HPDE6-E6E7 (cell line): ENCODE data around the gene CCNY.
"Not testable (repeated sequence)": the region's sequence is repeated elsewhere in the genome, so short reads cannot be mapped to it uniquely, and the experiment has no call there.

Experiments used
- DNase-seq: peaks from one replicate; pipeline ENCODE4 v3.0.0; 2011; ENCODE audit warnings: missing footprints; ENCODE audit errors: extremely low spot score

Gene CCNY

DNA sequence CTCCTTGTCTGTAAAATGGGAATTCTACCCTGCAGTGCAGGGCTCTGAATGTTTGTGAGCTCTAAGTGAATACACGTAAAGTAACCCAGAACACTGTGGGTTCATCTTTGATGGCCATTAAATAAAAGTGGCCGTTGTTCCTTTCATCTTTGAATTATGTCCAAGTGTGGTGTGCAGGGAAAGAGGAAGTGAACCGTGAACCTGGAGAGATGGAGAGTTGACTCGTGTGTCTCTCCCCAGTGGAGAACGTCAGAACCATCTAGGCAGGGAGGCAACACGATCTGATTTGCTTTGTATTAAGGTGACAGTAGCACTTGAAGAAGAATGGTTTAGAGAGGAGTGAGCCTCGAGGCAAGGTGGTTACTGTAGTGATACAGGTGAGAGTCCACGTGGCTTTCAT is 175.3 kb downstream of the CCNY start:
- DNase-seq = no peak

DNA sequence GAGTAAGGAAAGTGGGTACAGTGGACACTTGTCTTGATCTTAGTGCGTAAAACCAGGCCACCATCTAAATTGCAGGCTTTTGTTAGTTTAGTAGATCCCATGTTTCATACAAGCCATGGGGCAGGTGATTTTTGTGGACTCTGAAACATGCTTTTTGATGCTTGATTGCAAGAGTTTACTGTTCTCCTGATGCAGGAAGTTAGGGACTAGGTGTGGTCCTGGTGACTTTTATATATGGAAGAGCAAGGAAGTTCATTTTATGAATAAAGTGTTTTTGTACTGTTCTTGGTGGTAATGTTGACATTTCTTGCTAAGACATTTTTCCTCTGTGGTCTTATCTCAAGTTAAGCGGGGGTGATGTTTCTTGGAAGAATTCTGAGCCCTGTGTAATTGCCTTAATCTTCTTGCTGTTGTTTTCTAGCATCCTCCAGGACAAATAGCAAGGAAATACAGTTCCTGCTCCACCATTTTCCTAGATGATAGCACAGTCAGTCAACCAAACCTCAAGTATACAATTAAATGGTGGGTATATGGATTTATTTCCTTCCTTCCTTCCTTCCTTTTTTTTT is 179.9 kb downstream of the CCNY start:
- DNase-seq = no peak

DNA sequence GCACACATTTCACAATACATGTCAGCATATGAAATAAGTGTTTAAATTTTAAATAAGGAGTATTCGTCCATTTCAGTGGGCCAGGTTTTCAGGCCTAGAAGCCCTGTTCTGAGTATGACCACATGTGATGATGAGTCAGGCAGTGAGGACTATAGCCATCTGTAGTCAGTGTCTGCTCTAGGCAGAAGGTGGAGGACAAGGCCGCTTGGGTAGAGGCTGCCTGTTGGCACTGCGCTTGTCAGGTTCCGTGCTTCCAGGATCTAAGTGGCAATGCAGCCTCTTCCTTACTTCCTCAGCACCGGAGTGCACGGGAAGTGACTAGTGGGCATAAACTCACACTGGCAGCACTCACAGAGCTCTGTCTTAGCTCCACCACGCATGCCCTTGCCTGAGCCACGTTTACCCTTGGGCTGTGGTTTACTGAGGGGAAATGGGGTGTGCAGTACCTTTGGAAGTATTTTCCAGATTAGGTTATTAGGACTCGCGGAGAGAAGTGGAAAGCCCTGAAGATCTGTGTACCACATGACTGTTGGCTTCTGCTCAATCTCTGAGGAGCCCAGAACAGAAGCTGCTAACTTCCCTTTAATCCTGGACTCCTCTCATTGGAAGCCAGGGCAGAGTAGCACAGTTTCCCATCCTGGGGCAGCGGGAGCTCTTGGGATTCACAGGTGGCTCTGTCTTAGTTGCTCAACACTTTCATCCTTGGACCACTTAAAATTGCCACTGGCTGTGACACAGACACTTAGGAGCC is 181.3 kb downstream of the CCNY start:
- no peak for DNase-seq

DNA sequence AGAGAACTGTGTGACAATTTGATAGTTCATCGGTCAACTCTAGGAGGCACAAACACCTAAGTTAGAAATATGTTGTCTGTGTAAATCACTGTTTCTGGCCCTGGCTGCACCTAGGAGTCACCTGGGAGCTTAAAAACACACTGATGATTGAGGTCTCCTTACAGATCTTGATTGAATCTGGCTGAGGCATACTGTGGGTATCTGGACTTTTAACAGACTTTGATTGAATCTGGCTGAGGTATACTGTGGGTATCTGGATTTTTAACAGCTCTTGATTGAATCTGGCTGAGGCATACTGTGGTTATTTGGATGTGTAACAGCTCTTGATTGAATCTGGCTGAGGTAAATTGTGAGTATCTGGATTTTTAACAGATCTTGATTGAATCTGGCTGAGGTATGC is 181.9 kb downstream of the CCNY start:
- not testable (repeated sequence) for DNase-seq

DNA sequence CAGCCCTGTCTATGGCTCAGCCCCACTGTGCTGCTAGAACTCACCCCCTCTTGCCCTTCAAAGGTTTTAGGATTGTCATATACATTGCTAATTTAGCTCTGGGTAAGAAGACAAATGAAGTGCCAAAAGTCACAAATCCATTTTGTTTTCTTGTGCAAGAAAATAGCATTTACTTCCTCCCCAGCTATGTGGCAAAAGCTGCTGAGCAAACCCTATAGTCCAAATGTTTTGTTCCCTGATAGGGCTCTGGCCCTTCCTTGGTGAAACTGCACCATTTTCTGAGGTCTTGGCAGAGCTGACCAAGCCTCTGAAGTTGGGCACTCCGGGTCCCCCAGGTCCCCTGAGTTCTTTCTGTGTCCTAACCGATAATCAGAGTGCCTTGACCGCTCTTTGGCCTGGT is 184.7 kb downstream of the CCNY start:
- no peak for DNase-seq

DNA sequence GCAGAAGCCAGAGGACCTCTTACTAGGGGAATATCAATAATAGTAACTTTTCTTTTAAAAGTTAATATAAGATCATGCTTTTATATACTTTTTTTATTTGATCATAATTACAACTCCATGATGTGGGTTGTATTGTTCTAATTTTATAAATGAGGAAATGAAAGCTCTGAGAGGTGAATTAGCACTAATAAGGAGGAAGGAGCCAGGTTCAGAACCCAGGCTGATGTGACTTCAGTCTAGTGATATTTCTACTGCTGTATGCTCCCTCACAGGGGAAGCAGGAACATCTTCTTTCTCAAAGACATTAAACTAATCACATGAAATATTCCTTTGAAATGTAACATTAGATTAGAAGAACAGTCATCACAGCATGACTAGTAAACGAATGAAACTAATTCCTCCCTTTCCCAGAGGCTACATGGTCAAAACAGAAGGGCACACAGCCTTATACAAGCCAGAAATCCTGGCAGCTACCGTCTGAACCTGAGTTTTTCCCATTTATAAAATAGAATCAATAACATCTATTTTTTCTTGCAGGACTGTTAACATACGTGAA is 187.4 kb downstream of the CCNY start:
- DNase-seq = no peak

DNA sequence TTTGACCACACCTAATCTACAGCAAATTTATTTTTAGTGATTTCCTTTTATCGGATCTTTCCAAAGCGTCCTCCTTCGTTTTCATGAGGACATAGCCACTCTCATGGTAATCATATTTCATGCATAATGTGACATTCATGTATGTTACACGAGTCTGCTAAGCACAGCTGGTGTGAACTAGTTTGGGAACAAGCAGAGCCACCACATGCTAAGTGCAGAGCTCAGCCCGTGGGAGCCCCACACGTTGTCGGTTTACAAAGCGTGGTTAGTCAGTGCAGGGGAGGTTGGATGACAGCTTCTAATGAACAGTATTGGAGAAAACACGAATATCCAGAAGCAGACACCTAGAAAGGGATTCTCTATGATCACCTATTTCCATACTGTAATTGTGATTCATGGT is 190.4 kb downstream of the CCNY start:
- DNase-seq = no peak

DNA sequence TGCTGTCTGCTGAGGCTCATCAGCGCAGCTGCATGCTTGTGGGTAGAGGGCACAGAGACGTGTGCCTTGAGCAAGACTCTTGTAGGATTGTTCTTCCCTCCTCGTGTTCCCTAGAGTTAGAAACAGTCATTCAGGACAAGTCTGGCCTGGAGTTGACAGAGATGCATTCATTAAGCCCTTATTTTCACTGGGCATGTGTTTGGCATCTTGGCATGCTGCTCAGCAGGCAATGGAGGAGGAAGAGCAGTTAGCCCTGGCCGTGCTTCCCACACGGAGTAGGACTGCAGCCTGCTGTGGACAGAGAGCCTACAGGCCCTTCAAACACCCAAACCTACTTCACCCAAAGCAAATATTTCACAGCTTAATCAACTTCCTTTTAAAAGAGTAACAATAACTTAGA is 195.8 kb downstream of the CCNY start:
- DNase-seq = no peak

DNA sequence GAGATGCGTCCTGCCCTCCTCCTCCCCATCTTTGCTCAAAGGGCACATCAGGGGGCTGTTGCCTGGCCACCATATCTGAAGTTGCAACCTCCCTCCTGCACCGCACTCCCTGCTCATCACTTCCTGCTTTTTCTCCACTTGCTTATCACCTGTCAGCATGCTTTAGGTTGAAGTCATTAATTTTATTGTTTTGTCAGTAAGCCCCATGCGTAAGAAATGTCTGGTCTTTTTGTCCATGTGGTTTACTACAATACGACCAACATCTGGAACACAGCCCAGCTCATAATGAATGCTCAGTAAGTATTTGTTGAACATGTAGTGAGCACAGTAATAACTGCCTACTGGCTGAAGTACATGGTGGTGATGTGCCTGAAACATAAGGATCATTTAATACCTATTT is 197.3 kb downstream of the CCNY start:
- DNase-seq = no peak

DNA sequence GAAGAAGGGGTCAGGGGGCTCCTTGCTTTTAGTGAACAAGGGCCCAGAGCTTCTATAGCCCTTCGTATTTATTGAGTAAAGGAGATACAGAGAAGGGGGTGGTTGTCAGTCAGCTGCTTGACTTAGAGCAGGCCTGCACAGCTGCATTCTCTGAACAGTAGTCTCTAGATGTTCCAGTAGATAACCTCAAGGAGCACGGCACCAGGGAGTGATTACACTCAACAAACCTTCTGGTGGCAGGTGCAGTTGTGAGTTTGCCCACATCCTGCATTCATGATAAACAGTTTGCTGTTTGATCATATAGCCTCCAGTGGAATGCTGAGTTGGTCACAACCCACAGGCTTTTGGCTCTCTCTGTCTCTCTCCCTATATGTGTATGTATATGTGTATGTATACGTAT is 198.8 kb downstream of the CCNY start:
- DNase-seq = no peak

DNA sequence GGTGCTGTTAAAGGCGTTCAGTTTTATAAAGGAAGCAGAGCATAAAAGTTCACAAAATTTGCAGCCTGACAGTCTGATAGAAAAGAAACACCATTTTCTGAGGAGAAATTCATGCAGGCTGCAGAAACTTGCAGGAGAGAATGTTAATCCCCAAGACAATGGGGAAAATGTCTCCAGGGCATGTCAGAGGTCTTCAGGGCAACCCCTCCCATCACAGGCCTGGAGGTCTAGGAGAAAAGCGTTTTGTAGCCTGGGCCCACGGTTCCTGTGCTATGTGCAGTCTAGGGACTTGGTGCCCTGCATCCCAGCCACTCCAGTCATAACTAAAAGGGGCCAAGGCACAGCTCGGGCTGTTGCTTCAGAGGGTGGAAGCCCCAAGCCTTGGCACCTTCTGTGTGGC is 200.5 kb downstream of the CCNY start:
- DNase-seq = no peak

DNA sequence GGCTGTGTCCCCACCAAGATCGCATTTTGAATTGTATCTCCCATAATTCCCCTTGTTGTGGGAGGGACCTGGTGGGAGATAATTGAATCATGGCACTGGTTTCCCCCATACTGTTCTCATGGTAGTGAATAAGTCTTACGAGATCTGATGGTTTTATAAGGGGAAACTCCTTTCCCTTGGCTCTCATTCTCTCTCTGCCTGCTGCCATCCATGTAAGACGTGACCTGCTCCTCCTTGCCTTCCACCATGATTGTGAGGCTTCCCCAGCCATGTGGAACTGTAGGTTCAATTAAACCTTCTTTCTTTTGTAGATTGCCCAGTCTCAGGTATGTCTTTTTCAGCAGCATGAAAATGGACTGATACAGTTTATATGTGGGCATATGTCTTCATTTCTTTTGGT is 201.6 kb downstream of the CCNY start:
- not testable (repeated sequence) for DNase-seq

DNA sequence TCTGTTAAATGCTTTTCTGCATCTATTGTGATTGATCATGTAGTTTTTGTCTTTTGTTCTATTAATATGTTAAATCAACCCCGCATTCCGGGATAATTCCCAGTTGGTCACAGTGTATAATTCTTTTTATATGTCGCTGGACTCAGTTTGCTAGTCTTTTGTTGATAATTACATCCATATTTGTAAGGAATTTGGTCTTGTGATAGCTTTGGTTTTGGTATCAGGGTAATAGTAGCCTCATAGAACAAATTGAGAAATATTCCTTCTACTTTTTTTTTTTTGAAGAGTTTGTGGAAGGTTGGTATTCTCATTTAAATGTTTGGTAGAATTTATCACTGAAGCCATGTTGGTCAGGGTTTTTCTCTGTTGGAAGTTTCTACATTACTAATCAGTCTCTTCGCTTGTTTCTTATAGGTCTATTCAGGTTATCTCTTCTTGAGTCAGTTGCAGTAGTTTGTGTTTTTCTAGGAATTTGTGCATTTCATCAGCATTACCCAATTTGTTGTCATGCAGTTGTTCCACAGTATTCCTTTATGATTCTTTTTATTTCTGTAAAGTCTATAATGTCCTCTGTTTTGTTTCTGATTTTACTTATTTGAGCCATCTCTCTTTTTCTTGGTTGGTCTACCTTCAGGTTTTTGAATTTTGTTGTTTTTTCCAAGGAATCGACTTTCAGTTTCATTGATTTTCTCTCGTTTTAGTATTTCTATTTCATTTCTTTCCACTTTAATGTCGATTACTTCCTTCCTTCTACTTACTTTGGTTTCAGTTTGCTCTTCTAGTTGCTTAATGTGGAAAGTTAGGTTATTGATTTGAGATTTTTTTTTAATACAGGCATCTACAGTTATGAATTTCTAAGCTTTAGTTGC is 204.2 kb downstream of the CCNY start:
- DNase-seq = no peak

DNA sequence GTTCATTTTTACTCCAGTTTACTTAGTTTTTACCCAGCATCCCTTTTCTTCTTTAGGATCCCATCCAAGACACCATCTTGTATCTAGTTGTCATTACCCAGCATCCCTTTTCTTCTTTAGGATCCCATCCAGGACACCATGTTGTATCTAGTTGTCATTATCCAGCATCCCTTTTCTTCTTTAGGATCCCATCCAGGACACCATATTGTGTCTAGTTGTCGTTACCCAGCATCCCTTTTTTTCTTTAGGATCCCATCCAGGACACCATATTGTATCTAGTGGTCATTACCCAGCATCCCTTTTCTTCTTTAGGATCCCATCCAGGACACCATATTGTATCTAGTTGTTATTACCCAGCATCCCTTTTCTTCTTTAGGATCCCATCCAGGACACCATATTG is 205.4 kb downstream of the CCNY start:
- no peak for DNase-seq

DNA sequence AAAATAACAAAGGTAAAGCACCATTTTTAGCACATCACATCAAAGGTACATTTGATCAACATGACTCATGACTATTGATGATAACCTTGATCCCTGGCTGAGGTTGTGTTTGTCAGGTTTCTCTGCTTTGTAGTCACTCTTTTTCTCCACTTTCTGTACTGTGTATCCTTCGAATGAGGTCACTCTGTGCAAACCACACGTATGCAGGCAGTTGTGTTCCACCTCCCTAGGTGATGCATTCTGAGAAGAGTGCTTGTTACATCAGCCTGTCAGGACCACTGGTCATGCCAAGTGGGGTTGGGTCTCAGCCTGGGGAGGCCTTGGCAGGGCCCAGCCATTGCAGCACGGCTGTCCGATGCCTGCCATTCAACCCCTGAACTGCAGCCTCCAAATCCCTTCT is 206.0 kb downstream of the CCNY start:
- no peak for DNase-seq

DNA sequence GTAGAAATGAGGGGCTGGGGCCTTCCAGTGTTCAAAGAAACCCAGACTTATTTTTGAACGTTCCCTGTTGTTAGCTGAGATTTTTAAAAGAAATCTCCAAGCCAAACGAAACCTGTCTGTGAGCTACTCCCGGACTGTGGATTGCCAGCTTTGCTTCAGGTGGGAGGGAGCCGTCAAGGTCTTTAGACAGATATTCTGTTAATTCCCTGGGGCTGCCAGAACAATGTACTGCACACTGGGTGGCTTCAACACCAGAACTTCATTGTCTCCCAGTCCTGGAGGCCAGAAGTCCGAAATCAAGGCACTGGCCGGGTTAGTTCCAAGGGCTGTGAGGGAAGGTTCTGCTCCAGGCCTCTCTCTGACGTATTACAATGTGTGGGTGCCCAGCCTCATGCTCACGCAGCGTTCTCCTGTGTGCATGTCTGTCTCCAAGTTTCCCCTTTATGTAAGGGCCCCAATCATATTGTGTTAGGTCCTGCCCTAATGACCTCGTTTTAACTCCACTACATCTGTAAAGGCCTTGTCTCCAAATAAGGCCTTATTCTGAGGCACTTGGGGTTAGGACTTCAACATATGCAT is 208.9 kb downstream of the CCNY start:
- no peak for DNase-seq

DNA sequence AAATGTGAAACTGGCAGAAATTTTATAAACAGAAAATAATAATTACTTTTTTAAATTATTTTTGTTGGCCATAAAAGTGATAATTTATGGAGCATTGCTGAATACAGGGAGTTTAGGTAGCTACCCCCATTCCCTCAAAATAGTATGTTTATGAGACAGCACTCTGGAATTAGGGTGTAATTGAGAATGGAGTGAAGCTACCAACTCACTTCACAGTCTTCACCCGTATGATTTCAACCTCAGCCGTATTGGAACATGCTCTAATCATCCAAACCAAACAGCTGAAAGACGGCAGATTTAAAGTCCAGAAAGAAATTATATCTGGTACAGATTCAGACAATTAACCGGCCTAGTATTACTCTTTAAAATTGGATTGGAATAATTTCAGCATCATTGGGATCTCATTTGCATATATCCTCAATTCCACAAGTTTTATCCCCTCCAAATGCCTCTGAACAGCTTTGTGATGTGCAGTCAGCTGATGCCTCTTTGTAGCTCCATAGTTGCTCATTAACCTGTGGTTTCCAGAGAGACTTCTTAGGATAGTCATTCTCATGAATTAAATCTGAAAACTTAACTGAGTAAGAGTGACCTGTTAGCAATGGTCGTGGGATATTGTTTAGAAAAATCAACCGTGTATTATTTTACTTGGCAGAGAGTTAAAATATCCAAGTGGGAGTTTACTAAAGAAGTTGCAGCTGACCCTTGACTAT is 209.7 kb downstream of the CCNY start:
- DNase-seq = no peak

DNA sequence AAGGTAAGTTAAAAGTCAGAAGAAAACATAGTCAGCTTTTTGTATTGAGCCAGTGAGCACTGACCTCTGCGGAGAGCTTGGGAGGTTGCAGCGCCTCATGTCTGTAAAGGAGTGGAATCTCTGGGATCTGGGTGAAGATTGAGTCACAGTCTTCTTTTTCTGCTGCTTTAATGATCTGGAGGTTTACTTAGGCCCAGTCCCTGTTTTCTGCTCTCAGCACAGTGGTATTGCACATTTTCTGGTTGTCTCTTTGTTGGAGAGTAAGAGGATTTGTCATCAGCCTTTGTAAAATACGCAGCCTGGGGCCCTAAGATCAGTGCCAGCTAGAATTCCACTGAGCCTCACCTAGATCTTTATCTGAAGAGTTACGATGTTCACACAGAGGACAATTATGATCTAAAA is 210.5 kb downstream of the CCNY start:
- peak; percentile 0 for DNase-seq

DNA sequence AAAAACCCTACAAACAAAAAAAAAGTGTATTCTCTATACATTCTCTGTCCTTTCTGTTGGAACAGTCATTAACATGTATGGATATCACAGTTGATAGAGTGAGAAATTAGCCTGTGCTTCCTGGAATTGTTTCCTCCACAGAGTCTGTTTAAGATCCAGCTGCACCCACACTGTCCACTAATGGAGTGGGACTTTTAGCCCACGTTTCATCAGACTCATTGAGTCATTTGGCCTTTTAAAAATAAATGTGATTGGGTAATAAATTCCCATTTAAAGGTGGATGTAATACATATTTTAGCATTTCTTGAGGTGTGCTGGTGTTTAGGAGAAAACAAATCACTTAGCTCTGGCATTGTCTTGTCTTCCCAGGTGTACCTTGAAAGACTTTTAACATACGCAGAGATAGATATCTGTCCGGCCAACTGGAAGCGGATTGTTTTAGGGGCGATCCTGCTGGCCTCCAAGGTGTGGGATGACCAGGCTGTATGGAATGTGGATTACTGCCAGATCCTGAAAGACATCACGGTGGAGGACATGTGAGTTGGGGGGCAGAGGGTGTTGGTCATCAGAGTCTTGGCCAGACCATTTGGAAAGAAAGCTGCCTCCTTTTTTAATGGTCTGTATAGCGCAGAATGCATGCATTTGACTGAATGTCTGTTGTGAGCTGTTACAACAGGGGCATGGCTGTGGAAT is 216.5 kb downstream of the CCNY start:
- no peak for DNase-seq

DNA sequence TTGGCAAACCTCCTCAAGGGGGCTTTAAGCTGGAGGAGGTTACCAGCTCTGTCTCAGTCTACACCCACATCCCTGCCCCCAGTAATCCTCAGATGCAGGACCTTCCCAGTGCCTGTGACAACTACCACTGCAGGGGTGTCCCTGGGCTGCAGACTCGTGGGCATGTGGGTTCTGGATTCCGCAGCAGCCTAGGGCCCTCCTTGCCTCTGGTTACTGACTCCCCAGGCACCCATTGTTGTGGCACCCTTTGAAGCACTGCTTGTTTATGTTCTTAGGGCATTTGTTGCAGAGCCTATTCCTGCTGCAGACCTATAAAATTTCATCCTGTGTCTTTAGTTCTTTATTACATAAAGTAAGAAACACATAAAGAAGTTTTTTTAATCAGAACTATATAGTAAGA is 217.7 kb downstream of the CCNY start:
- DNase-seq = no peak

DNA sequence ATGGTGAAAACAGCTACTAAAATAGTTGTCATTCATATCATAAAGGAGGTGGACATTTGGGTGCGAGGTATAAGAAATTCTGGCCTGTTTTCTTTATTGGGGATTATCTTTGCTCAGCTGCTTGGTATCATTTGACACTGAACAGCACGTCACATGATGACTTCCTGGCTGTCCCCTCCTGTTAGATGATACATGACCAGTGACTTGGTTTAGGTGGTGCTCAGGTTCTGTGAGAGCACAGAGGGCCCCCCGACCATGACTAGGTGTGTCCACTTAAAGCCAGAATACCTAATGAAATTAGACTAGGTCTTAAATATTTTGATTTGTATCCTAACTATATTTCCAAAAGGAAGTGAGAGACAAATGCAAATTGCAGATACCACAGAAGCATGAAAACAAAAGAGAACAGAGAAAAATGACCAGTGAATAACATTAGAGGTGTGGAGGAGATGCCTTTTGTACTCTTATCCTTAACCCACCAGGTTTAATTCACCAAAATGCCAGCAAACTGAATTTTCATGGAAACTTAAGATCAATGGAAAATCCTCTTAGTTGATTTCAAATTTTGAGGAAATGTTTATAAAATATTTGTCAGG is 218.2 kb downstream of the CCNY start:
- no peak for DNase-seq
